Kidney epithelial cell (primary cell): Measurements from ENCODE around the gene ARMC6. TPM values are rescaled to one million over a fixed set of nuclear protein-coding genes. Genes with fewer than 3 reads are reported as not detected.
A peak's percentile ranks its signal among the peaks of the same experiment; 100 is the strongest.

Experiments used
- DNase-seq: peaks from one replicate; pipeline ENCODE4 v3.0.0-alpha.2; 2010; ENCODE audit warnings: low read depth
- H3K27me3 ChIP-seq: 2 replicates; pipeline ENCODE4 v1.6.0; 2011; ENCODE audit warnings: low read length; ENCODE audit not compliant: control insufficient read depth, insufficient read depth
- H3K36me3 ChIP-seq: 2 replicates; pipeline ENCODE4 v1.5.1; 2011; ENCODE audit warnings: low read length; ENCODE audit not compliant: control insufficient read depth, insufficient read depth
- H3K4me3 ChIP-seq: 2 replicates; pipeline ENCODE4 v1.5.1; 2011; ENCODE audit warnings: low read depth, mild to moderate bottlenecking, control low read depth, low read length
- total RNA-seq: library from RNA; depleted of rRNA; stranded (reverse); fragments of >200 nt; gene quantifications from 2 replicates; pipeline ENCODE4 v1.2.3, GENCODE V29; 2015
- TF ChIP-seq, protein P1 (sequence below): IDR thresholded peaks from 2 replicates; pipeline ENCODE4 v1.5.1; 2011; ENCODE audit warnings: mild to moderate bottlenecking, moderate library complexity, low read length, control low read depth, inconsistent platforms; ENCODE audit not compliant: insufficient read depth, poor library complexity, severe bottlenecking

Gene ARMC6
- total RNA-seq, 1 donor from 2014 or later: 45.0 TPM

DNA sequence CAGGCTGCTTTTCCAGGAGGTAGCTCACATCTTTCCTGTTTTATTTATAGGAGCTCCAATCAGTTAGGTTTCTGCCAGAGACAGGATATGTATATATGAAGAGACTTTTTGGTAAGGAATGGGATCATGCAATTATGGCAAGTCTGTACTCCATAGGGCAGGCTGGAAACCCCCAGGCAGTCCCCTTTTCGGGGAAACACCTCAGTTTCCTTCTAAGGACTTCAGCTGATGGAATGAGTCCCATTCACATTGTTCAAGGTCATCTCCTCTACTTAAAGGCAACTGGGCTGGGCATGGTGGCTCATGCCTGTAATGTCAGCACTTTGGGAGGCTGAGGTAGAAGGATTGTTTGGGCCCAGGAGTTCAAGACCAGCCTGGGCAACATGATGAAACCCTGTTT is 19.5 kb downstream of the ARMC6 start:
- no peak overlapping the region for H3K4me3 ChIP-seq
- H3K27me3 ChIP-seq: no peaks in the 10 kb centered on the region
- DNase-seq: no peak
- TF ChIP-seq, protein P1, sequence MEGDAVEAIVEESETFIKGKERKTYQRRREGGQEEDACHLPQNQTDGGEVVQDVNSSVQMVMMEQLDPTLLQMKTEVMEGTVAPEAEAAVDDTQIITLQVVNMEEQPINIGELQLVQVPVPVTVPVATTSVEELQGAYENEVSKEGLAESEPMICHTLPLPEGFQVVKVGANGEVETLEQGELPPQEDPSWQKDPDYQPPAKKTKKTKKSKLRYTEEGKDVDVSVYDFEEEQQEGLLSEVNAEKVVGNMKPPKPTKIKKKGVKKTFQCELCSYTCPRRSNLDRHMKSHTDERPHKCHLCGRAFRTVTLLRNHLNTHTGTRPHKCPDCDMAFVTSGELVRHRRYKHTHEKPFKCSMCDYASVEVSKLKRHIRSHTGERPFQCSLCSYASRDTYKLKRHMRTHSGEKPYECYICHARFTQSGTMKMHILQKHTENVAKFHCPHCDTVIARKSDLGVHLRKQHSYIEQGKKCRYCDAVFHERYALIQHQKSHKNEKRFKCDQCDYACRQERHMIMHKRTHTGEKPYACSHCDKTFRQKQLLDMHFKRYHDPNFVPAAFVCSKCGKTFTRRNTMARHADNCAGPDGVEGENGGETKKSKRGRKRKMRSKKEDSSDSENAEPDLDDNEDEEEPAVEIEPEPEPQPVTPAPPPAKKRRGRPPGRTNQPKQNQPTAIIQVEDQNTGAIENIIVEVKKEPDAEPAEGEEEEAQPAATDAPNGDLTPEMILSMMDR: no peak
- H3K36me3 ChIP-seq: peaks cover 1% of the 10 kb centered on the region

DNA sequence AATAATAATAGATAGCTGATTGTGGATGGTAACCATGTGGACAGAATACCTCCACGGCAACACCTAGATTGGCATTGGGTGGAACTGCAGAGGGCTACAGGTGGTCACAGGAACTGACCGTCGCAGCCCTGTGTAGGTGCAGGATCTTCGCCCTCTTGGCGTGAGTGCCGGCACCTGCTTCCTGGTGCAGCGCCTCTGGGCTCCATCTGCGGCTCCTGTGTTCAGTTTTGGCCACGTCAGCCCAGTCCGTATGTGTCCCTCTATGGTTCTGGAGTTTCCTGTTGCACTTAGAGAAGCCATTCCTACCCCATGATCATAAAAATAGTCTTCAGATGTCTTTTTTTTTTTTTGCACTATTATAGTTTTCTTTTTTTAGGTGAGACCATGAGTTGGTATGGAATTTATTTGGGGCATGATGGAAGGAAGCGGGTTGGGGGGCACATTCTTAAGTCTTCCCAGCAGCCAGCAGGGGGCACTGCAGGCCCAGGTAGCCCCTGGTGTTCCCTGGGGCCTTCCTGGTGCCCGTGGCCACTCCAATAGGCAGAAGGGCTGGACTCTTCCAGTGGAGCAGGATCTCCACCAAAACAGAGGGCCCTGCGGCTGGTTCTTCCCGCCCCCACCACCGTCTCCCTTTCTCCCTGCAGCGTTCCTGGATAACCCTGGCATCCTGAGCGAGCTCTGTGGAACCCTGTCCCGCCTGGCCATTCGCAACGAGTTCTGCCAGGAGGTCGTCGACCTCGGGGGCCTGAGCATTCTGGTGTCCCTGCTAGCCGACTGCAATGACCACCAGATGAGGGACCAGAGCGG is 20.3 kb downstream of the ARMC6 start:
- no peak overlapping the region for H3K4me3 ChIP-seq
- H3K27me3 ChIP-seq: no peaks in the 10 kb centered on the region
- TF ChIP-seq, protein P1: peak; percentile 81
- H3K36me3 ChIP-seq: peaks cover 1% of the 10 kb centered on the region
- no peak for DNase-seq

DNA sequence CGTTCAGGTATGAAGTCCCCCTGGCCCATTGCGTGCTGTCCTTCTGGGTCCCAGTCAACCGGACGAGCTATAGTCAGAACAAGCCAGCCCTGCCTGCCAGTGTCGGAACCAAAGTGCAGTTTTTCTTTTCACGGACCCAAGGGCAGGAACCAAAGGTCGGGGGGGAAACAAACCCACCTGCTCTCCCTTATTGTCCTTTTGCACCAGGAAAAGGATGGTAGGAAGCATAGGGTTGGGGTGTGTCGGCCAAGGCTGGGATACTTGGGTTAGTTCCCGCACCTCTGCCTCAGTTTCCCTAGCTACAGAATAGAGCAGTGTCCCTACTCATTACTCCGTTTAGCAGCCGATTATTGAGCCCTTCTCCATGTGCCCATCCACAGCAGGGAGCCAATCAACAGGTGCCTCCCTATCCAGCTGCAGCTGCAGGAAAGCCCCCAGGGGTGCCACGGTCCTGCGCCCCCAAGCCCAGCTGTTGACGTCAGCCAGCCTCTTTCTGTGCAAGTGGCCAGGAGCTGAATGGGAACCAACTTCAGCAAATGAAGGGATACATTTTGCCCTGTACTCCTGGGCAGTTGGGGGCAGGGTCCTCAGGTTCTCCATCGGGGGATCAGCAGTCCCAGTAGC is 21.0 kb downstream of the ARMC6 start:
- TF ChIP-seq, protein P1: no peak
- Histone ChIP-seq H3K4me3 (no peak overlapping the region), H3K36me3 (peaks cover 1% of the 10 kb centered on the region), H3K27me3 (no peaks in the 10 kb centered on the region)
- no peak for DNase-seq

DNA sequence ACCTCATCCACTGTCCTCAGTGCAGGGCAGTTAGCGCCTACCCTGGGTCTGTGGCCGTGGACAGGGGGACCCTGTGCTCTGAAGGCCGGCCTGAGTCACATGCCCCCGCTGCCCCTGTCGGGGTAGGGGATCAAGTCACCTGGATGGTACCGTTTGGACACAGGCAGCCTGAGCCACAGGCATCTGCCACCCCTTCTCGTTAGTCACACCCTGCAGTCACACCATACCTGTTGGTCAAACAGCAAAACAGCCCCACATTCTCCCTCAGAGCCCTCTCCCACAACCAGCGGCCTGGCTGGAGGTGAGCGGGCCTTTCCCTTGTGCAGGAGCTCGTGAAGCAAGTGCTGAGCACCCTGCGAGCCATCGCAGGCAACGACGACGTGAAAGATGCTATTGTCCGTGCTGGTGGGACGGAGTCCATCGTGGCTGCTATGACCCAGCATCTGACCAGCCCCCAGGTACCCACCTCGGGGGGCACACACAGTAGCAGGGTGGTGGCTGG is 21.6 kb downstream of the ARMC6 start:
- H3K27me3 ChIP-seq: no peaks in the 10 kb centered on the region
- TF ChIP-seq, protein P1: no peak
- H3K4me3 ChIP-seq: no peak overlapping the region
- peaks cover 1% of the 10 kb centered on the region for H3K36me3 ChIP-seq
- no peak for DNase-seq

DNA sequence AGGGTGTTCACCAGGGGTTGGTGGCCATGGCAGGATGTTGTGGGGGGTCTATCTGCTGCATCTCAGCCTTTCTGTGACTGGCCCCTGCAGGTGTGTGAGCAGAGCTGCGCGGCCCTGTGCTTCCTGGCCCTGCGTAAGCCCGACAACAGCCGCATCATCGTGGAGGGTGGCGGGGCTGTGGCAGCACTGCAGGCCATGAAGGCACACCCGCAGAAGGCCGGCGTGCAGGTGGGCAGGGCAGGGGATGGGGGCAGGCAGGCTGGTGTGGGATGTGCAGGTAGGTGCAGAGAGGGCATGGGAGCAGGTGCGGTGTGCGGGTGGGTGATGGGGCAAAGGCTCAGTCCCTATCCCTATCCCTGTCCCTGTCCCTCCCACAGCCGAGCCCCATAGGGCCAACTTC is 22.3 kb downstream of the ARMC6 start:
- H3K27me3 ChIP-seq: no peaks in the 10 kb centered on the region
- TF ChIP-seq, protein P1: no peak
- peaks cover 1% of the 10 kb centered on the region for H3K36me3 ChIP-seq
- no peak overlapping the region for H3K4me3 ChIP-seq
- no peak for DNase-seq
